HEK293 (cell line): ENCODE measurements around the gene ACAP3.
A peak's percentile ranks its signal among the peaks of the same experiment; 100 is the strongest.

ENCODE experiments used
- CTCF ChIA-PET: fragments of 350-600 bp; formaldehyde crosslinking; extraction: SDS; loops from one replicate; lab custom pipeline; 2021; ENCODE audit warnings: antibody characterized with exemption; lab: Yijun Ruan, JAX
- POLR2A ChIA-PET: fragments of 300-600 bp; formaldehyde crosslinking; extraction: SDS; loops from one replicate; lab custom pipeline; 2020; ENCODE audit warnings: antibody characterized with exemption, inconsistent platforms; lab: Yijun Ruan, JAX
- H3K27ac ChIP-seq: fragments of 200-500 bp; sonication (Bioruptor generic); 2 replicates; pipeline ENCODE4 v1.5.1; 2014; ENCODE audit warnings: low read depth, low read length, control low read depth, inconsistent platforms; ENCODE audit errors: extremely low read depth
- H3K36me3 ChIP-seq, 2 experiments: fragments of 200-500 bp in 1 of 2; sonication (Bioruptor generic) in 1 of 2; 1 replicate in 1 of 2; 2 replicates in 1 of 2; pipeline ENCODE4 v1.5.1; 2014 to 2017; ENCODE audit warnings: inconsistent platforms in 2 of 2, low read length in 2 of 2; ENCODE audit not compliant: control insufficient read depth in 2 of 2, insufficient read depth in 1 of 2
- H3K4me1 ChIP-seq: fragments of 200-500 bp; sonication (Bioruptor generic); 2 replicates; pipeline ENCODE4 v1.5.1; 2014; ENCODE audit warnings: mild to moderate bottlenecking, low read length, inconsistent platforms; ENCODE audit not compliant: control insufficient read depth, insufficient read depth
- H3K4me3 ChIP-seq: 2 replicates; pipeline ENCODE4 v1.5.1; 2011; ENCODE audit warnings: low read depth, mild to moderate bottlenecking, control low read depth, low read length, moderate library complexity
- H3K9me3 ChIP-seq: fragments of 200-500 bp; sonication (Bioruptor generic); 2 replicates; pipeline ENCODE4 v1.5.1; 2014; ENCODE audit warnings: low read depth, low read length, inconsistent platforms; ENCODE audit not compliant: control insufficient read depth, insufficient read depth
- BCL11B ChIP-seq: fragments of 450-650 bp; formaldehyde crosslinking; IDR thresholded peaks from 2 replicates; pipeline ENCODE4 v1.5.1; 2016; ENCODE audit warnings: low read depth, missing biosample characterization, missing genetic modification characterization
- EGR2 ChIP-seq: fragments of 450-650 bp; formaldehyde crosslinking; IDR thresholded peaks from 2 replicates; pipeline ENCODE4 v1.5.1; 2016; ENCODE audit warnings: low read depth, missing biosample characterization, missing genetic modification characterization
- GLI4 ChIP-seq: fragments of 450-650 bp; formaldehyde crosslinking; IDR thresholded peaks from 2 replicates; pipeline ENCODE4 v1.5.1; 2016; ENCODE audit warnings: missing biosample characterization, missing genetic modification characterization
- GLIS2 ChIP-seq: fragments of 450-650 bp; formaldehyde crosslinking; IDR thresholded peaks from 2 replicates; pipeline ENCODE4 v1.5.1; 2016; ENCODE audit warnings: missing biosample characterization, missing genetic modification characterization
- HOXA7 ChIP-seq: sonication (generic); formaldehyde crosslinking; IDR thresholded peaks from 2 replicates; pipeline ENCODE4 v1.8.1; 2022; ENCODE audit warnings: missing genetic modification reagents, borderline replicate concordance
- KLF9 ChIP-seq: fragments of 450-650 bp; formaldehyde crosslinking; IDR thresholded peaks from 2 replicates; pipeline ENCODE4 v1.5.1; 2016; ENCODE audit warnings: missing biosample characterization, missing genetic modification characterization, low read depth
- MYNN ChIP-seq: fragments of 450-650 bp; formaldehyde crosslinking; IDR thresholded peaks from 2 replicates; pipeline ENCODE4 v1.5.1; 2016; ENCODE audit warnings: missing biosample characterization, missing genetic modification characterization, borderline replicate concordance
- OVOL3 ChIP-seq: fragments of 450-650 bp; formaldehyde crosslinking; IDR thresholded peaks from 2 replicates; pipeline ENCODE4 v1.5.1; 2016; ENCODE audit warnings: missing biosample characterization, missing genetic modification characterization
- ZFHX2 ChIP-seq: fragments of 450-650 bp; formaldehyde crosslinking; conservative IDR thresholded peaks from 2 replicates; pipeline ENCODE4 v1.5.1; 2016; ENCODE audit warnings: missing biosample characterization, missing genetic modification characterization
- ZFP3 ChIP-seq: fragments of 450-650 bp; formaldehyde crosslinking; IDR thresholded peaks from 2 replicates; pipeline ENCODE4 v1.5.1; 2016; ENCODE audit warnings: low read depth, missing biosample characterization, missing genetic modification characterization
- ZNF114 ChIP-seq: fragments of 450-650 bp; formaldehyde crosslinking; IDR thresholded peaks from 2 replicates; pipeline ENCODE4 v1.5.0; 2017; ENCODE audit warnings: missing biosample characterization, missing genetic modification characterization
- ZNF175 ChIP-seq: fragments of 450-650 bp; formaldehyde crosslinking; IDR thresholded peaks from 2 replicates; pipeline ENCODE4 v1.5.1; 2016; ENCODE audit warnings: missing biosample characterization, missing genetic modification characterization
- ZNF214 ChIP-seq: fragments of 450-650 bp; formaldehyde crosslinking; IDR thresholded peaks from 2 replicates; pipeline ENCODE4 v1.5.1; 2017; ENCODE audit warnings: missing biosample characterization, mild to moderate bottlenecking, missing genetic modification characterization, borderline replicate concordance
- ZNF354C ChIP-seq: fragments of 450-650 bp; formaldehyde crosslinking; IDR thresholded peaks from 2 replicates; pipeline ENCODE4 v1.5.1; 2016; ENCODE audit warnings: missing biosample characterization, missing genetic modification characterization, low read depth, borderline replicate concordance
- ZNF600 ChIP-seq: fragments of 450-650 bp; formaldehyde crosslinking; IDR thresholded peaks from 2 replicates; pipeline ENCODE4 v1.5.1; 2016; ENCODE audit warnings: missing biosample characterization, missing genetic modification characterization
- ZSCAN30 ChIP-seq: fragments of 450-650 bp; IDR thresholded peaks from 2 replicates; pipeline ENCODE4 v1.5.1; 2018; ENCODE audit warnings: missing biosample characterization, mild to moderate bottlenecking, missing genetic modification characterization, moderate library complexity
- TF ChIP-seq, protein P1 (sequence below): fragments of 450-650 bp; formaldehyde crosslinking; IDR thresholded peaks from 2 replicates; pipeline ENCODE4 v1.5.1; 2016; ENCODE audit warnings: missing biosample characterization, missing genetic modification characterization
- TF ChIP-seq, protein P2 (sequence below): fragments of 450-650 bp; formaldehyde crosslinking; IDR thresholded peaks from 2 replicates; pipeline ENCODE4 v1.5.1; 2017; ENCODE audit warnings: missing biosample characterization, missing genetic modification characterization
- TF ChIP-seq, protein P3 (sequence below): fragments of 450-650 bp; formaldehyde crosslinking; IDR thresholded peaks from 2 replicates; pipeline ENCODE4 v1.5.1; 2016; ENCODE audit warnings: missing biosample characterization, missing genetic modification characterization
- TF ChIP-seq, protein P4 (sequence below): fragments of 450-650 bp; formaldehyde crosslinking; IDR thresholded peaks from 2 replicates; pipeline ENCODE4 v1.5.1; 2016; ENCODE audit warnings: missing biosample characterization, missing genetic modification characterization

Gene ACAP3

DNA sequence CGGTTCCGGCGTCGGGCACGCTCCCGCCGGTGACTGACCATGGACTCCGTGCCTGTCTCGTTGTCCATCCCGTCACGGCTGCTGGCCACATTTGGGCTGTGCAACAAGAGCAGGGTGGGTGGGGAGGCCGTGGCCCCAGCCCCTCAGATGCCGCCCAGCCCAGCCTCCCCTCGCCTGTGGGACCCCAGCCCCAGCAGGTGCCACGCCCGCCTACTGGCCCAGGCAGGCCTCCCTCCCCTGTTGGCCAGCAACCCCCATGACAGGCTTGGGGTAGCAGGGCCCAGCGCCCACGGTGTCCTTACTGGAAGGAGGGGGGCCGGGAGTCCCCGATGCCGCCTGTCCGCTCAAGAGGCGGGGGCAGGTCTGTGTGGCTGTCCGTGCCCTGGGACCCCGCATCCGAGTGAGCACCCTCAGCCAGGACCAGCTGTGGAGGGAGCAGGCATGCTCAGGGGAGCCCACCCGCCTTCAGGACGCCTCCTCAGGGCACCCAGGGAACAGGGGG lies 34.4 kb upstream of the ACAP3 start:
- Histone ChIP-seq H3K27ac (no peak overlapping the region), H3K4me3 (no peak overlapping the region)
- CTCF ChIA-PET: interaction anchor here (0.9 kb wide), 1 partner anchor 30 kb away, joined by 3 read pairs; no protein-coding TSS in a partner anchor
- no peak for TF ChIP-seq BCL11B (tag by site-specific recombination)
- no peak for TF ChIP-seq ZNF175
- no peak for TF ChIP-seq GLIS2 (tag by site-specific recombination)
- TF ChIP-seq ZFP3 (tag by site-specific recombination): no peak
- TF ChIP-seq, protein P1, sequence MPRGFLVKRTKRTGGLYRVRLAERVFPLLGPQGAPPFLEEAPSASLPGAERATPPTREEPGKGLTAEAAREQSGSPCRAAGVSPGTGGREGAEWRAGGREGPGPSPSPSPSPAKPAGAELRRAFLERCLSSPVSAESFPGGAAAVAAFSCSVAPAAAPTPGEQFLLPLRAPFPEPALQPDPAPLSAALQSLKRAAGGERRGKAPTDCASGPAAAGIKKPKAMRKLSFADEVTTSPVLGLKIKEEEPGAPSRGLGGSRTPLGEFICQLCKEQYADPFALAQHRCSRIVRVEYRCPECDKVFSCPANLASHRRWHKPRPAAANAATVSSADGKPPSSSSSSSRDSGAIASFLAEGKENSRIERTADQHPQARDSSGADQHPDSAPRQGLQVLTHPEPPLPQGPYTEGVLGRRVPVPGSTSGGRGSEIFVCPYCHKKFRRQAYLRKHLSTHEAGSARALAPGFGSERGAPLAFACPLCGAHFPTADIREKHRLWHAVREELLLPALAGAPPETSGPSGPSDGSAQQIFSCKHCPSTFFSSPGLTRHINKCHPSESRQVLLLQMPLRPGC: no peak
- TF ChIP-seq, protein P2, sequence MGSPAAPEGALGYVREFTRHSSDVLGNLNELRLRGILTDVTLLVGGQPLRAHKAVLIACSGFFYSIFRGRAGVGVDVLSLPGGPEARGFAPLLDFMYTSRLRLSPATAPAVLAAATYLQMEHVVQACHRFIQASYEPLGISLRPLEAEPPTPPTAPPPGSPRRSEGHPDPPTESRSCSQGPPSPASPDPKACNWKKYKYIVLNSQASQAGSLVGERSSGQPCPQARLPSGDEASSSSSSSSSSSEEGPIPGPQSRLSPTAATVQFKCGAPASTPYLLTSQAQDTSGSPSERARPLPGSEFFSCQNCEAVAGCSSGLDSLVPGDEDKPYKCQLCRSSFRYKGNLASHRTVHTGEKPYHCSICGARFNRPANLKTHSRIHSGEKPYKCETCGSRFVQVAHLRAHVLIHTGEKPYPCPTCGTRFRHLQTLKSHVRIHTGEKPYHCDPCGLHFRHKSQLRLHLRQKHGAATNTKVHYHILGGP: no peak
- TF ChIP-seq, protein P3, sequence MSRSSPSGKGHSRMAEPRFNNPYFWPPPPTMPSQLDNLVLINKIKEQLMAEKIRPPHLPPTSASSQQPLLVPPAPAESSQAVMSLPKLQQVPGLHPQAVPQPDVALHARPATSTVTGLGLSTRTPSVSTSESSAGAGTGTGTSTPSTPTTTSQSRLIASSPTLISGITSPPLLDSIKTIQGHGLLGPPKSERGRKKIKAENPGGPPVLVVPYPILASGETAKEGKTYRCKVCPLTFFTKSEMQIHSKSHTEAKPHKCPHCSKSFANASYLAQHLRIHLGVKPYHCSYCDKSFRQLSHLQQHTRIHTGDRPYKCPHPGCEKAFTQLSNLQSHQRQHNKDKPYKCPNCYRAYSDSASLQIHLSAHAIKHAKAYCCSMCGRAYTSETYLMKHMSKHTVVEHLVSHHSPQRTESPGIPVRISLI (tag by site-specific recombination): no peak
- no peak for TF ChIP-seq GLI4 (tag by site-specific recombination)
- no peak for TF ChIP-seq ZSCAN30 (tag by site-specific recombination)
- TF ChIP-seq ZNF214 (tag by site-specific recombination): no peak
- TF ChIP-seq OVOL3 (tag by site-specific recombination): no peak
- no peak for TF ChIP-seq ZNF114 (tag by site-specific recombination)
- TF ChIP-seq, all 188 proteins: peak for 0
- POLR2A ChIA-PET: interaction anchor here (0.5 to 0.6 kb wide), 2 partner anchors 30 to 54 kb away, joined by 3 read pairs; no protein-coding TSS in a partner anchor
- H3K36me3 ChIP-seq: peaks cover 0 to 71% of the 10 kb centered on the region in 2 experiments; a peak in 2 of 3 replicates
- peaks cover 1% of the 10 kb centered on the region for H3K4me1 ChIP-seq
- no peaks in the 10 kb centered on the region for H3K9me3 ChIP-seq

DNA sequence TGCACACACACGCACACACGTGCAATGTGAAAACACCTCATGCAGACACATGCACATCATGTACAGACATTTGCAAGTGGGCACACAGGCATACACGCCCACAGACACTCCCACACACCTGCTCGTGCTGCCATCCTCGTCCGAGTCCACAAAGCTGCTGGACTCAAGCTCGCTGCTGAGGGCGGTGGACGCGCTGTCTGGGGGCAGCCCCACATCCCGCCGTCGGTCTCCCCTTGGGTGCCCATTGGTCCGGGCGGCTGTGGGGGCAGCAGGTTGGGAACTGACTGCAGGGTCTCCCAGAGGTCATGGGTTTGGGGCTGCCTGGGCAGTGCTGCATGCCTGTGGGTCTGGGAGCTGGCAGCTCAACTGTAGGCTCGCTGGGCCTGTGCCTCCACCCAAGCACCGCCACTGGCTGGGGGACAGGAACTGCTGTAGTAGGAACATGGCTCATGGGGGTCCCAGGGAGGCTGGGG lies 33.9 kb upstream of the ACAP3 start:
- no peak overlapping the region for H3K4me3 ChIP-seq
- POLR2A ChIA-PET: no interaction called here

More for the DNA sequence above, 33.9 kb upstream of the ACAP3 start:
- TF ChIP-seq EGR2 (peak; percentile 56; the same call in 1 of the 2 replicates), ZFHX2 (tag by site-specific recombination) (peak; percentile 77), KLF9 (peak; percentile 41; the same call in 1 of the 2 replicates), MYNN (no peak), ZNF354C (no peak), HOXA7 (no peak), ZNF600 (tag by site-specific recombination) (peak; percentile 20; the same call in 1 of the 2 replicates)
- TF ChIP-seq, protein P4, sequence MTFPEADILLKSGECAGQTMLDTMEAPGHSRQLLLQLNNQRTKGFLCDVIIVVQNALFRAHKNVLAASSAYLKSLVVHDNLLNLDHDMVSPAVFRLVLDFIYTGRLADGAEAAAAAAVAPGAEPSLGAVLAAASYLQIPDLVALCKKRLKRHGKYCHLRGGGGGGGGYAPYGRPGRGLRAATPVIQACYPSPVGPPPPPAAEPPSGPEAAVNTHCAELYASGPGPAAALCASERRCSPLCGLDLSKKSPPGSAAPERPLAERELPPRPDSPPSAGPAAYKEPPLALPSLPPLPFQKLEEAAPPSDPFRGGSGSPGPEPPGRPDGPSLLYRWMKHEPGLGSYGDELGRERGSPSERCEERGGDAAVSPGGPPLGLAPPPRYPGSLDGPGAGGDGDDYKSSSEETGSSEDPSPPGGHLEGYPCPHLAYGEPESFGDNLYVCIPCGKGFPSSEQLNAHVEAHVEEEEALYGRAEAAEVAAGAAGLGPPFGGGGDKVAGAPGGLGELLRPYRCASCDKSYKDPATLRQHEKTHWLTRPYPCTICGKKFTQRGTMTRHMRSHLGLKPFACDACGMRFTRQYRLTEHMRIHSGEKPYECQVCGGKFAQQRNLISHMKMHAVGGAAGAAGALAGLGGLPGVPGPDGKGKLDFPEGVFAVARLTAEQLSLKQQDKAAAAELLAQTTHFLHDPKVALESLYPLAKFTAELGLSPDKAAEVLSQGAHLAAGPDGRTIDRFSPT (tag by site-specific recombination): peak; percentile 57; the same call in 1 of the 2 replicates
- H3K36me3 ChIP-seq: peaks cover 0 to 73% of the 10 kb centered on the region in 2 experiments; a peak in 2 of 3 replicates
- H3K9me3 ChIP-seq: no peaks in the 10 kb centered on the region
- H3K27ac ChIP-seq: no peak overlapping the region
- no peaks in the 10 kb centered on the region; the same call in 1 of the 2 replicates for H3K4me1 ChIP-seq
- CTCF ChIA-PET: no interaction called here
